GM18858 (cell line): ENCODE data around the gene RFX3.

Source experiments
- ATAC-seq: cut with Tn5 transposase; IDR thresholded peaks from one replicate; pipeline ENCODE4 v1.9.1; 2021; ENCODE audit not compliant: unreplicated experiment

Gene RFX3

DNA sequence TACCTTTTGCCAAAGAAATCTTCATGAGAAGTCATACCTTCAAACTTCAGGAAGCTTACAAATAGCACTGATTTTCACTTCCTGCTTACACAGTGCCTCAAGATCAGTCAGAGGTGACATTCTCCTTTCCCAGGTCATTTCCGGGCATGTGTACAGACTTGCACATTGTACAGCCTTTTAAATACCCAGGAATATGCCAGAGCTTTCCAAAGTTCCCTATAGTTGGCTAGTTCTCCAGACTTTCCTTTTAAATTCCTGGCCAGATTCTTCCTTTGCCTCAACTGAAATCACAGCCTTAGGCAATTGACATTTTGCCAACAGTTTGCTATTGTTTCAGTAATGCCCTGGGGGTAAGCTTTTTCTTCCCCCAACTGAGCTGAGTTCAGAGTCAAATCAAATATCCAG, 47.2 kb downstream of the RFX3 start:
- peak; percentile 35 for ATAC-seq

DNA sequence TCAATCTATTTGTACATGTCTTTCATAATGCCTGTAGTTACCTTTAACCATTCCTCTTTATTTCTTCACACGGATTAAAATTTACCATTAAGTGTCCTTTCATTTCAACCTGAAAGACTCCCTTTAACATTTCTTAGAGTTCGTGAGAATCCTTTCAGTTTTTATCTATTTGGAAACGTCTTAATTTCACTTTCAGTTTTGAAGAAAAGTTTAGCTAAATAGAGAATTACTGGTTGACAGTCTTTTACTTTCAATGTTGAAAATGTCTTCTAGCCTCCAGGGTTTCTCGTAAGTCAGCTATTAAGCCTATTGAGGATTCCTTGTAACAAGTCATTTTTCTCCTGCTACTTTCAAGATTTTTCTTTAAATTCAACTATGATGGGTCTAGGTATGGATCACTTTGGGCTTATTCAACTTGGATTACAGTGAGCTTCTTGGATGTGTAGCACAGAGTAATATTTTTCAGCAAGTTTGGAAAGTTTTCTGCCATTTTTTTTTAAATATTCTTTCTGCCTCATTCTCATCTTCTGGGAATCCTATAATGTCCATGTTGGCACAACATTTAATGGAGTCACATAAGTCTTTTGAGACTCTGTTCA, 48.5 kb downstream of the RFX3 start:
- peak; percentile 26 for ATAC-seq

DNA sequence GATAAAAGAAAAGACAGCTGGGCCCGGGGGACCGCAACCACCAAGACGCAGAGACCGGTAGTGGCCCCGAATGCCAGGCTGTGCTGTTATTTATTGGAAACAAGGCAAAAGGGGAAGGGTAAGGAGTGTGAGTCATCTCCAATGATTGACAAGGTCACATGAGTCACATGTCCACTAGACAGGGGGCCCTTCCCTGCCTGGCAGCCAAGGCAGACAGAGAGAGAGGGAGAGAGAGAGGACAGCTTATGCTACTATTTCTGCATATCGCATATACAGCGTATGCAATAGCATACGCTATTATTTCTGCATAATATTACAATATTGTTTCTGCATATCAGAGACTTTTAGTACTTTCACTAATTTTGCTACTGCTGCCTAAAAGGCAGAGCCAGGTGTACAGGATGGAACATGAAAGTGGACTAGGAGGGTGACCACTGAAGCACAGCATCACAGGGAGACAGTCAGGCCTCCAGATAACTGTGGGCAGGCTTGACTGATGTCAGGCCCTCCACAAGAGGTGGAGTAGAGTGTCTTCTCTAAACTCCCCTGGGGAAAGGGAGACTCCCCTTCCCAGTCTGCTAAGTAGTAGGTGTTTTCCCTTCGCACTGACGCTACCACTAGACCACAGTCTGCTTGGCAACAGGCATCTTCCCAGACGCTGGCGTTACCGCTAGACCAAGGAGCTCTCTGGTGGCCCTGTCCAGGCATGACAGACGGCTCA, 50.3 kb downstream of the RFX3 start:
- peak; percentile 22 for ATAC-seq

DNA sequence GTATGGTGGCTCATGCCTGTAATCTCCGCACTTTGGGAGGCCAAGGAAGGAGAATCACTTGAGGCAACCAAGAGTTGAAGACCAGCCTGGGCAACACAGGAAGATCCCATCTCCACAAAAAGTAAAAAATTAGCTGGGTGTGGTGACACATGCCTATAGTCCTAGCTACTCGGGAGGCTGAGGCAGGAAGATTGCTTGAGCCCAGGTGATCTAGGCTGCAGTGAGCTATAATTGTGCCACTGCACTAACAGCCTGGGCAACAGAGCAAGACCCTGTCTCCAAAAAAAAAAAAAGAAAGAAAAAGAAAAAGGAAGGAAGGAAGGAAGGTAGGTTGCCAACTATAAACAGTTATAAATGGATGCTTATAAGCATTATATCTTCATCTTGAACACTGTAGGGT, 51.0 kb downstream of the RFX3 start:
- ATAC-seq = no peak

DNA sequence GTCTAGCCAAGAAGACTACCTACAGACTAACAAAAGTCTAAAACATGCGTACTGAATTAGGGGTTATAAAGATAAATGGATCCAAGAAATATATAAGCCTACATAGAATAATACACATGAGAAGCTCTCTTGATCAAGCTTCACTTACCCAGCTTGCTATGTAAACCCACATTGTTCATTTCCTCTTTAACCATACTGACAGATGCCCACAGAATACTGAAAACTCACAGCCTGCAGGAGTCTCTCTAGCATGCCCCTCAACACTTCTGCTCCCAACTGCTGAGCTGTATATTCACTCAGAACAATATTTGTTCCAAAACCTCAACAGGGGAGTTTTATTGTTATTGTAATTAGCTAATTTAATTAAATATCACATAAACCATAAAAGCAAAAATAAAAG, 52.4 kb downstream of the RFX3 start:
- ATAC-seq = peak; percentile 35

DNA sequence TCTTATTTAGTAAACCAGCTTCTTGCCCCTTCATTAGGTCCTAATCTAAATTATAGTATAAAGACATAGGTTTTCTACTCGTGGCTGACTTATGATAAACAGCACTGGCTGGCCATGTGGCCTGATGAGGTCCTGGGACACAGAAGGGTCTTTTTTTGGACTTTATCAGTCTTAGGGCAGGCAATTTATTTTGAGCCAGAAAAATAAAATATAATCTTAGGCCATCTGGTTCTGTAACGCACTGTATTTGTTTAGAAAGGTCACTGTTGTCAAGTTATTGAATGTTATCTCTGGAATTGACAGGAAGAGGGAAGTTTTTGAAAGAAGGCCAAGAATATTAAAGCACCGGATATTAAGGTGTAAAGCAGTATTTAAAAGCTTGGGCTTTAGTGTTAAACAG, 53.9 kb downstream of the RFX3 start:
- no peak for ATAC-seq

DNA sequence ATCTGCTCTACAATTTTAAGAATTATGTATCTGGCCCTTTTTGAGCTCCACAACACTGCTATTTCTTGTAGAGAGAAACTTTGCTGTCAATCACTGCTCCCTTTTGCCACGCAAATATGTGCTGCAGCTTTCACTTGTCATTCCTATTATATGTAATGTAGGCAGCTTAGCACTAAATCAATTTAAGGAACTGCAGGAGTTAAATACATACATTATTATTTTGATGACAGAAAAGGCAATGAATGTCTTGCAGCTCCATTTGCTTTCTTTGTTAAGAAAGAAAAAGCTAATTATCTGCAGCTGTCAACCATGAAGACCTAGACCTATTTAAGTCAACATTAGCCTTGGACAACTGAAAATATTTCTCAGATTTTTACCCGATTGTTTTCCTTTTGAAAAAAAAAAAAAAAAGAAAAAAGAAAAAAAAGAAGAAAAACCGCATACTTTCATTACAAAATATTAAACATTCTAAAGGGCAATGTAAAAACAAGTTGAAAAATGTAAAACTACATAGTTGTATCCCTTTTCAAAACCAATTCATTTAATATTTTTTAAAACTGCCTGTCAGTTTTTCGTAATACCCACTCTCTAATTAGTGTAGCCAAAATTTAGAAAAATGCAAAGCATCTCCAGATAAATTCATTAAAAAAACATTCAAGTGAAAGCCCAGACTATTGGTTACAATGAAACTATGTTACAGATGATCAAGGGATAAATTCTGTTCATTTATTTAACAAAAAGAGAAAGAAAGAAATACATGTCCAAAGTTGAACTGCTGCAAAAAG, 57.2 kb downstream of the RFX3 start:
- ATAC-seq = no peak

DNA sequence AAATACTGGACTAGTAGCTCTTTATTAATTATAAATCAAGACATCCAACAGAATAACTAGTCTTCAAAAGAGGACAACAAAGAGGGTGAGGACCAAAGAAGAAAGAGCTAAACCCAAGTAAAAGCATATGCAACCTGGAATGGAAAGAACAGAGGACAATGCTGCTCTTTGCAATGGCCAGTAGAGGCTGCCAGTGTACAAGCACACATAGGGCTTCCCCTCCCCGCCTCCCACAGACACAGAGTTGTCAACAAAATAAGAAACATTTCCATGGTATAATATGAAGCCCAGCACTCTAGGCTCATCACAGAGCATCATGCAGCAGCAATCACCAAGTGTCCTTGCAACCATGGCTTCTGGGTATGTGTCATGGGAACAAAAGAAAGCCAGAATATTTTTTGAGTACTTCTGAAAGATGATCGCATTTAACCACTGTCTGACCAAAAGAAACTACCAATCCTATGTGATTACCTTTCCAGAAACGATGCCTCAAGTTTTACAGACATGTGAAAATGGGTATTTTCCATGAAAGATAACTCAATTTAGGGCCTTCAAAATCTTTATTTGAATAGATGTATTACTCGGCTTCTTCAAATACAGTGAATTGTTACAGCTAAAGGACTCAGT, 58.1 kb downstream of the RFX3 start:
- peak; percentile 90 for ATAC-seq

DNA sequence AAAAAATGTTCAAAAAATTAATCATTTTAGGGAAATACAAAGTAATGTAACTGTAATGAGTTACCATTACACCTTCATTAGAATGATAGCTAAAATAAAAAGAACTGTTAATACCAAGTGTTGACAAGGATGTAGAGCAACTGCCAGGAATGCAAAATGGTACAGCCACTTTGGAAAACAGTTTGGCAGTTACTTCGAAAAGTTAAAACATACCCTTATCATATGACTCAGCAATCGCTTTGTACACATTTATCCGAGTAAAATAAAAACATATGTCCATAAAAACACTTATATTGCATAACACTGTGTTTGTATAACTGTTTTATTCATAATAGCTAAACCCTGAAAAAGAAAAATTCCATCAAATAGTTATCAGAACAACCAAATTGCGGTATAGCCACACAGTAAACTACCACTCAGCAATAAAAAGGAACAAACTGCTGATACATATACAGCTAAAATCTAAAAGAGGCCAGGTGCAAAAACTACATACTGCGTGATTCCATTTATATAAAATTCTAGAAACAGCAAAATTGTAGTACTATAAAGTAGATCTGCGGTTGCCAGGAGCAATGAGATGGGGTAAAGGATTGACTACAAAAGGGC, 61.7 kb downstream of the RFX3 start:
- ATAC-seq = no peak

DNA sequence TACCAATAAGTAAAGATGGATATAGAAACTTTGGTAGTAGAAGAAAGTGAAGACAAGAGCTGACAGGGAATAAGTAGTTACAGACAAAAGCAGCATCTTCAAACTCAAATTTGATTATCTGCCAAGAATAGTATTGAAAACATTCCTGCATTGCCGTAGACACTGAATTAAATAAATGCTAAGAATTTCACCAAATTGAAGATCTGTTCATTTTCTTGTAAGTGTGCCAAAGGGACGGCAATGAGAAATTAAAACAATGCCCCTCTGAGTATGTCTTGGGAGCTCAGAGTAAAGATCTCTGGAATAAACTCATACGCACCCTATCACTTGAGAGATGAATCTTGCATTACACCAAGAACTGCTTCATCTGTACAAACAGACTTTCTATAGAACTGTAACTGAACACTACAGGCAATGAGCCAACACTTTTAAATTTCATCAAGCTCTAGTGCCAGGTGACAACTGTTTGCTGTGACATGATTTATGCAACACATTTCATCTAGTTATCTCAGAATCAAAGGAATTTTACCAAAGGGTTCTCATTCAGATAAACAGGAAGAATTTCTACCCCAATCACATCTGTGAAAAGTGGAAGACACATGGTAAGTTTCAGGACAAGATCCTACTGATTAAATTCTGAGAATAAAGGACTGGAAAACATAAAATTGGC, 66.9 kb downstream of the RFX3 start:
- ATAC-seq = no peak

DNA sequence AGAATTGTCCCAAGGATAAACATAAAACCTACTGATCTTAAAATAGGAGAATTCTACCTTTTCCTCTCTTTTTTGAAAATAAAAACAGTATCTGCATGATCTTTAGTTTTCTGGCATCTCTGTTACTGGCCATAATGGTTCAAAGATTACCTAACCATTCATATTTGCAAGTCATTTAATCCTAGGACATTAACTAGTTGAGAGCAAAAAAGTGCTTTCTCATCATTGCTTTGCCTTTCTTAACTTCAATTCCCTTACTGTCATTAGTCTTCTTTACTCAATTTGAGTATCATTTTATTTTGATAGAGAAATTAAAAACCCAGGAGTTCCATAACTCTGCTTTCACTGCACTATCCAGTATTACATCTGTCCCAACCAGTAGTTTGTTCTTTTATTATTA, 68.6 kb downstream of the RFX3 start:
- no peak for ATAC-seq

DNA sequence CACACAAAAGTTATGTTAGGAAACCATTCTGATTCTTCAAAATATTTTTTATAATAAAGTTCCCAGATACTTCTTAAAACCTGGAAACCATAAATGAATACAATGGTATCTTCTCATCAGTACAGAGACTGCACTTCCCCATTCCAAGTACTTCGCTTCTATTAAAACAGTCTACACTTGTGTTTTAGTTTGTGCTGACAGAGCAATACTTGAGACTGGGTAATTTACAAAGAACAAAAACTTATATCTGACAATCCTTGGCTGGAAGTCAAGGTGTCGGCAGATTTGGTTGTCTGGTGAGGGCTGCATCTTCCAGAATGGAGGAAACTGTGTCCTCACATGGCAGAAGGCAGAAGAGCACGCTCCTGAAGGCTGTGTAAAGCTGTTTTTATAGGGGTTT, 70.1 kb downstream of the RFX3 start:
- ATAC-seq = no peak

DNA sequence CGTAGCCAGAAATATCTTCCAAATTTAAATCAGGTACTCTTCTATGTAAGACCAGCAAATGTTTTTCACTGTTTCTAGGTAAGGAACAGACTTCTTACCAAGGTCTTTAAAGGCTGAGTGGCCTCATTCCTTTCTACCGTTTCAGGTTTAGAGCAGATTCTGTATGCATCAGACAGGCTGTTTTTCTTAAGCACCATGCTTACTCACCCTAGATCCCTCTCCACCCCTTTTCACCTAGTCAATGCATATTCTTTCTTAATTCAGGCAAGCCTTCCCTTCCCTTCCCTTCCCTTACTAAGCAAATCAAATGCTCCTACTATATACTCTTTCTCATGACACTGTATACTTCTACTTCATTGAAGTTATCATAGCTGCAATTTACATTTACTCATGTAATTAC, 70.7 kb downstream of the RFX3 start:
- ATAC-seq = no peak

DNA sequence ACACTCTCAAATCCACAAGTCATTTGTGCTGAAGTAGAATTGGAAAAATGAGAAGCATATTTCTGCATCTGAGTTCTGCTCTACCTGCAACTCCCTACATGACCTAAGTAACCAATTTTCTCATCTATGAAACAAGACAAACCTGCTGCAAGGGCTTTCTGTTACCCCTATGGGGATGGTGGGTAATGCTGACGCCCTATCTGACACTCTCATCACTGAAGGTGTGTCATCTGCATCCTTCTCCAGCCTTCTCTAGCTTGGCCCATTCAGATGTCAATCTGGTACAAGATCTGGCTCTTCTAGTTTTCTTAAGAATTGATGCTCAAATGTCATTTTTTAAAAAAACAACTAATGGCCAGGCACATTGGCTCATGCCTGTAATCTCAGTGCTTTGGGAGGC, 73.8 kb downstream of the RFX3 start:
- ATAC-seq = no peak

DNA sequence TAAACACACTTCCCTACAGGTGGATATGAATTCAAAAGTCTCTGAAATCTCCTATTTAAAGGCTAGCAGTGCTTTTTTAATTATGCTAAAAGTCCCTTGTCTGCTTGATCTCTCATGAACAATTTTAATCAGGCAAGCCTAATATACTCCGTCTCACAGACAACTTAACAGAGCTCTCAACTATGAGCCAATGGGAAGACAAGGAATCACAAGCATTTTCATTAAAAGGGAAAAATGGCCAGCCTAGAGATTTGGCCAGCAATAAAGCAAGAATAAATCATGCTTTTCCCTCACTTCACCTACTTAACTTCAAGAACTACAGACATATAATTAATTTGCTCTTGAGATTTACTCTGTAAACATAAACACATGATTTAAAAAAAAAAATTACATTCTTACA, 78.0 kb downstream of the RFX3 start:
- ATAC-seq = no peak

DNA sequence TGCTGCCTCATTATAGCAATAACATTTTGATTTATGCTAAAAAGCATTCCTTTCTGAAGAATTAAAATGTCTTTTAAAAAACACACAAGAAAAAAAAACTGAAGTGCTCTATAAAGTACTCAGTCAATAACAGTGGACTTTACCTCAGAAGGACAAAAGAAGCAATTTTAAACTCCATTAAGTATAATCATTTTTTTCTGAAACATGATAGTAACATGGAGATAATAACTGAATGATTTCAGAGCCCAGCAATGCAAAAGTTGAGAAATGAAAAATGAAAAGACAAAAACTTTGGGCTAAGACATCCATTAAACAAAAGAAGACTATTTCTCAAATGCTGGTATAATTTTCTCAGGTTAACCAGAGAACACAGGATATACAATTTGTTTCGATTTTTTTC, 78.7 kb downstream of the RFX3 start:
- ATAC-seq = no peak

DNA sequence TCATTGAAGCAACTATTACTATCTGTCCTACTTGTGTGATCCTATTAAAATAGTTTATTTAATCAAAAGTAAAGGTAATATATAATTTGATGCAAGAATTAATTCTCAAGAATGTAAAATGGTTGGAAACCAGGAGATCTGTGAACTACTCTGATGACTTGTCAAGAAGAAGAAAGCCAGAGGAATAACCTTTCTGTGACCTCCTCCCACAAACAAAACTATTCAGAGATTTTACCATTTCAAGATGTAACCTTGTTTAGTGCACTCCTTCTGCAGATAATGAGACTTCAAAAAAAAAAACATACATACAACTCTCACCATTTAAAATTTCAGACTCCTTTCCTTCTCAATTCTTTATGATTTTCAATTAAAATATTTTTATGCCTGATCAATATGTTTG, 79.5 kb downstream of the RFX3 start:
- ATAC-seq = no peak

DNA sequence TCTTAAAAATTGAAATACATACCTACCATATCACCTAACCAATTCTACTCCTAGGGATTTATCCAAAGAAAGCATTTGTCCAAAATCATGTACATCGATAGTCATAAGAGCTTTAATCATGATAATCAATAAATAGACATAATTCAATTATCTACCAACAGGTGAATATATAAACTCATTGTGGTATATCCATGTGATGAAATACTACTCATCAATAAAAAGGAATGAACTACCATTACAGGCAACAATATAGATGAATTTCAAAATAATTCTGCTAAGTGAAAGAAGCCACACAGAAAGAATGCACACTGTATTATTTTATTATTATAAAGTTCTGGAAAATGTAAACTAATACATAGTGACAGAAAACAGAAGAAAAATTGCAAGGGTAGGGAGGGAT, 81.8 kb downstream of the RFX3 start:
- ATAC-seq = no peak

DNA sequence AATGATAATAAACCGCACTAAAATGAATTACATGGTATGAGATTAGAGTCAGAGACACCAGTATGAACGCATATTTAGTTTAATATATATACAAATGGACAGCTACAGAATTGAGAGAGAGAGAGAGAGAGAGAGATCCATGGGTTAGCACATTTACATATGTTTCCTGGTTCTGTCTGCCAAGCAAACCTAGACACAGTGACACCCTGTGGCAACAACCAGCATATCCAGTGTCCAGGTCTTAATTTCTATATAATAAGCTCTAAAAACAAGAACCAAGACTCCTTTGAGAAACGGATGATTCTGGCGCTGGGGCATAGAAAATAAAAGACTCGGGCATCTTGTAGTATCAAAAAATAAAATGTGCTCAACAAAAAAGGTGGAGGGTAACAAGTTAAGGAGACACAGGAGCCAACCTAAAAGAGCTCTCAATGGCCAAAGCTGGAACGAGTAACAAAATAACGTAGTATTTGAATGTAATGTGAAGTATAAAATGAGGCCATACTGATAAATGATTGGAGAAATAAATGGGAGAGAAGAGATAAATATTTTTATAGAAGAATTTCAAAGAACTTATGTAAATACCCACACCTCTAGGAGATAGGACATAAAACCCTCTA, 84.5 kb downstream of the RFX3 start:
- ATAC-seq = peak; percentile 93

DNA sequence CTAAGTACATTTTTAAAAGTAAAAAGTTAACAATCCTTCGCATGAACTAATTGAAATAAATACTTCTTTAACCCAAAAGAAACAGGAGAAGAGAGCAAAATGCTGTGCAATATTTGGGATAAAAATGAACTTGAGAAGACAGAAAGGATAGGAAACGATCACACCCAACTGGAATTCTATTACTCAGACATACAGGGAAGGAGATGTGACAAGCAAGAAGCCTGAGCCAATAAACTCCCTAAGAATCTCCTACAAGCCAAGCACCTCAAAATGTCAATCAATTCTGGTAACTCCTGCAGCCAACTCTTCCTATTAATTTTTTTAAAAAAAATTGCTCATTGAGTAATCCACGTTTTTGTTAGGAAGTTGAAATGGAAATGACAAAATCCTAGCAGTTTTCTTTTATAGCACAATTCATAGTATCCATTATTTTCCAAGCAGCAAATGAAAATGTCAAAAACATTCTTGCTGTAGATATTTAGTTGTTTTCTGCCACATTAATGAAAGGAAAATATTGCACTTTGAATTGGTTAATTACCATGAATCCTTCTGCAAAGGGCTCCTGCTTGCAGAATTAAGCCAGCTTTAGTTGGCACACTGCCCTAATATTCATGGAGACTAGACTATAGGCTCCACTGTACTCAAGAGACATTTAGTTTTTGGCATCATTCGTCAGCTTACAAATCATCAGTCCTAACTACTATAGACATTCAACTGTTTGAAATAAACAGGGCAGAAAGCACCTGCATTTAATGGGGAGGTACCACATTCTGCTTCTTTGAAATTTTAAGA, 89.0 kb downstream of the RFX3 start:
- ATAC-seq = no peak
